ENCODE measurements around the gene FOCAD. TPM values are rescaled to one million over a fixed set of nuclear protein-coding genes. Genes with fewer than 3 reads are reported as not detected.

Gene FOCAD
- total and polyA plus RNA-seq, 2 of the 8 experiments (the other 6 are each of a cell fraction or from before 2014, with no cell fraction given): 22.0 to 38.4 TPM

DNA sequence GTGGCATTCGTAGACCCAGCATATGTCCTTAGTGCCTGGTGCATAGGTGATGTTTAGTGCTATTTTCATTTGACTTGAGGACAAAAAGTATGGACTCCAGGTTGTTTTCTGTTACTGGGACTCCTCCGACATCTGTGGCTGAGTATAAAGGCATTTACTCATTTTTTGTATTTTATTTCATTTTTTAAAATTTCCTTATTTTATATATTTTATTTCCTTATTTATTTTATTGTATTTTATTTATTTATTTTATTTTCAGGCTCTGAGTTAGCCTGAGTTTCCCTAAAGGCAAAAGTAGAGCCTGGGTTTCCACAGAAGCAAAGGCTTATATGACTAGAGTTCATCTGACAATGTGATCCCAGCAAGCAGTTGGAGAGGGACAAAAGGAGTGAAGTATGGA lies 91.6 kb downstream of the FOCAD start:
- Histone ChIP-seq H3K36me3 (ENCODE audit: control insufficient read depth in 2 of 4, insufficient read depth in 4 of 4, low read length in 3 of 4) (no peaks in the 10 kb centered on the region; a peak in 2 of 8 replicates), H2AK5ac (ENCODE audit: low read depth, low read length) (no peak overlapping the region), H3K23ac (ENCODE audit: insufficient read length) (no peak overlapping the region), H3K56ac (replicated peaks; ENCODE audit: insufficient read length, low read depth, low read length) (no peak overlapping the region), H2BK12ac (ENCODE audit: low read depth, low read length) (no peak overlapping the region), H4K5ac (ENCODE audit: insufficient read length, low read depth, low read length) (no peak overlapping the region), H4K8ac (ENCODE audit: extremely low read depth, insufficient read depth, low read length) (no peak overlapping the region), H3K9ac (replicated peaks in 1 of 4; ENCODE audit: extremely low read depth in 1 of 4, low read depth in 3 of 4, low read length in 3 of 4) (no peak overlapping the region), H3K79me2 (ENCODE audit: control insufficient read depth in 1 of 2, insufficient read depth in 2 of 2, low read length in 2 of 2) (no peaks in the 10 kb centered on the region), H2BK120ac (replicated peaks; ENCODE audit: low read depth, low read length) (no peak overlapping the region), H2BK20ac (ENCODE audit: low read length) (no peak overlapping the region), H3K27ac (ENCODE audit: low read depth, low read length) (no peak overlapping the region), H3K4me2 (ENCODE audit: insufficient read depth in 1 of 2, low read depth in 2 of 2, low read length in 2 of 2) (no peak overlapping the region), H3K23me2 (ENCODE audit: low read depth, low read length) (peaks cover 3% of the 10 kb centered on the region; the same call in 1 of the 2 replicates), H3K4me3 (ENCODE audit: extremely low read depth in 1 of 4, insufficient read depth in 2 of 4, low read depth in 3 of 4, low read length in 4 of 4) (no peak overlapping the region), H3K79me1 (ENCODE audit: low read depth, low read length) (0 out of 2 replicates have a peak, but pooled peaks cover 3% of the 10 kb centered on the region), H3K18ac (ENCODE audit: extremely low read depth, low read length) (no peak overlapping the region), H3K9me3 (ENCODE audit: insufficient read depth in 2 of 2, low read depth in 1 of 2, low read length in 1 of 2) (no peaks in the 10 kb centered on the region), H3K14ac (ENCODE audit: insufficient read length) (no peak overlapping the region), H3K27me3 (replicated peaks in 1 of 4; ENCODE audit: control insufficient read depth in 3 of 4, extremely low read depth in 1 of 4, insufficient read depth in 3 of 4, low read length in 3 of 4) (no peaks in the 10 kb centered on the region), H3K4me1 (replicated peaks in 1 of 4; ENCODE audit: control insufficient read depth in 3 of 4, insufficient read depth in 4 of 4, low read length in 3 of 4) (no peaks in the 10 kb centered on the region), H4K20me1 (replicated peaks in 1 of 2; ENCODE audit: control insufficient read depth in 1 of 2, insufficient read depth in 2 of 2, low read length in 2 of 2) (peaks cover 2% of the 10 kb centered on the region in 2 experiments), H4K91ac (replicated peaks; ENCODE audit: insufficient read length, low read length) (no peak overlapping the region), H3K4ac (replicated peaks; ENCODE audit: insufficient read length, low read depth, low read length) (no peak overlapping the region), H2BK5ac (ENCODE audit: low read depth, low read length) (no peak overlapping the region), H2BK15ac (ENCODE audit: low read length) (no peak overlapping the region), H2AFZ (ENCODE audit: low read length) (no peak overlapping the region)
- no peak for DNase-seq (ENCODE audit: low read depth in 1 of 2, low spot score in 2 of 2)
- ChIA-PET CTCF (ENCODE audit: partially characterized antibody) (no interaction called here), POLR2A (ENCODE audit: partially characterized antibody) (no interaction called here)
- 85% methylated on average over 2 of the region's 2 CpGs; no CpG with 5 or more reads in 1 of the 2 experiments for whole genome bisulfite sequencing, 2 experiments (ENCODE audit: extremely low coverage in 1 of 2, insufficient coverage in 1 of 2, insufficient read length in 1 of 2, insufficient replicate concordance in 2 of 2, low coverage in 1 of 2, low lambda C conversion rate in 2 of 2, missing lambda C conversion rate in 1 of 2)
- TF ChIP-seq HDAC2 (IDR thresholded peaks at IDR 0.05; ENCODE audit: borderline replicate concordance in 1 of 2, low read depth in 2 of 2, low read length in 2 of 2) (no peak), RBBP5 (IDR thresholded peaks at IDR 0.05; ENCODE audit: borderline replicate concordance, low read depth, low read length) (no peak), CBX8 (IDR thresholded peaks at IDR 0.05; ENCODE audit: borderline replicate concordance, low read depth, low read length) (no peak)
- FAIRE-seq: no peak

Measured in H1 (cell line).